IPS-NIHi7 (cell line): ENCODE results near the gene PXDN.
A peak's percentile ranks its signal among the peaks of the same experiment; 100 is the strongest.
"Not testable (repeated sequence)": the region's sequence is repeated elsewhere in the genome, so short reads cannot be mapped to it uniquely, and the experiment has no call there.

Experiments
- DNase-seq: peaks from one replicate; pipeline ENCODE4 v3.0.0; 2012; ENCODE audit warnings: mixed read lengths; ENCODE audit errors: extremely low spot score

PXDN gene, protein sequence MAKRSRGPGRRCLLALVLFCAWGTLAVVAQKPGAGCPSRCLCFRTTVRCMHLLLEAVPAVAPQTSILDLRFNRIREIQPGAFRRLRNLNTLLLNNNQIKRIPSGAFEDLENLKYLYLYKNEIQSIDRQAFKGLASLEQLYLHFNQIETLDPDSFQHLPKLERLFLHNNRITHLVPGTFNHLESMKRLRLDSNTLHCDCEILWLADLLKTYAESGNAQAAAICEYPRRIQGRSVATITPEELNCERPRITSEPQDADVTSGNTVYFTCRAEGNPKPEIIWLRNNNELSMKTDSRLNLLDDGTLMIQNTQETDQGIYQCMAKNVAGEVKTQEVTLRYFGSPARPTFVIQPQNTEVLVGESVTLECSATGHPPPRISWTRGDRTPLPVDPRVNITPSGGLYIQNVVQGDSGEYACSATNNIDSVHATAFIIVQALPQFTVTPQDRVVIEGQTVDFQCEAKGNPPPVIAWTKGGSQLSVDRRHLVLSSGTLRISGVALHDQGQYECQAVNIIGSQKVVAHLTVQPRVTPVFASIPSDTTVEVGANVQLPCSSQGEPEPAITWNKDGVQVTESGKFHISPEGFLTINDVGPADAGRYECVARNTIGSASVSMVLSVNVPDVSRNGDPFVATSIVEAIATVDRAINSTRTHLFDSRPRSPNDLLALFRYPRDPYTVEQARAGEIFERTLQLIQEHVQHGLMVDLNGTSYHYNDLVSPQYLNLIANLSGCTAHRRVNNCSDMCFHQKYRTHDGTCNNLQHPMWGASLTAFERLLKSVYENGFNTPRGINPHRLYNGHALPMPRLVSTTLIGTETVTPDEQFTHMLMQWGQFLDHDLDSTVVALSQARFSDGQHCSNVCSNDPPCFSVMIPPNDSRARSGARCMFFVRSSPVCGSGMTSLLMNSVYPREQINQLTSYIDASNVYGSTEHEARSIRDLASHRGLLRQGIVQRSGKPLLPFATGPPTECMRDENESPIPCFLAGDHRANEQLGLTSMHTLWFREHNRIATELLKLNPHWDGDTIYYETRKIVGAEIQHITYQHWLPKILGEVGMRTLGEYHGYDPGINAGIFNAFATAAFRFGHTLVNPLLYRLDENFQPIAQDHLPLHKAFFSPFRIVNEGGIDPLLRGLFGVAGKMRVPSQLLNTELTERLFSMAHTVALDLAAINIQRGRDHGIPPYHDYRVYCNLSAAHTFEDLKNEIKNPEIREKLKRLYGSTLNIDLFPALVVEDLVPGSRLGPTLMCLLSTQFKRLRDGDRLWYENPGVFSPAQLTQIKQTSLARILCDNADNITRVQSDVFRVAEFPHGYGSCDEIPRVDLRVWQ (N-terminal part only)

GRCh38 chr2:1744446-1745170 lies at the start of gene PXDN:
PXDN (minus strand) TSS chr2:1744515; CDS start chr2:1744455, 60 bp downstream.
- DNase-seq, result peak; percentile 72

GRCh38 chr2:1793868-1794445 lies 49.6 kb upstream of the PXDN start:
- no peak for DNase-seq

GRCh38 chr2:1793001-1793867 lies 48.9 kb upstream of the PXDN start:
- no peak for DNase-seq

- no peak for DNase-seq
Measured at GRCh38 chr2:1791685-1792435, 47.5 kb upstream of the PXDN start.

DNA sequence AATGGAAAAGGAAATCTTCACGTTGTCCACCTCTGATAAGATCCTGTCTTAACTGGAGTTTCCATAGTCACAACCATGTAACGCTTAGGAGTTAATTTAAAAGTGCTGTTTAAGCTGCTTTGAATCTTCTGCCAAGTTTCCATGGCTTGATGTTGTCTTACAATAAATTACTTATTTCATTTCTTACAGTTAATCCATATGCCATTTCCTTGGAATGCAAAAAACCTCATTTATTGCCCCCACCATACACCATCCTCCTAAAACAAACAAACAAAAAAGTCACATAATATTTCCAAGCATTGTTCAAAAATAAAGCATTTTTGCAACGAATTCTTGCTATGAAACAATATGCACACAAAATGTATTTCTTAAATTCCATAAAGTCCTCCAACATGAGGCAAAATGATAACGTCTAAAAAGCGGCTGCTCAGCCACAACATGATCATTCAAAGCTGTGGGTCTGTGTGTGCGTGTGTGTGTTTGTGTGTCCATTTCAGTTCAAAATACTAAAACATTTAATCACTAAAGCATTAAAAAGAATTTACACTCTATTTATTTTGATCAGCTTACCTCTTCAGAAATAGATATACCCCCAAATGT lies 46.8 kb upstream of the PXDN start:
- DNase-seq, result no peak

DNA sequence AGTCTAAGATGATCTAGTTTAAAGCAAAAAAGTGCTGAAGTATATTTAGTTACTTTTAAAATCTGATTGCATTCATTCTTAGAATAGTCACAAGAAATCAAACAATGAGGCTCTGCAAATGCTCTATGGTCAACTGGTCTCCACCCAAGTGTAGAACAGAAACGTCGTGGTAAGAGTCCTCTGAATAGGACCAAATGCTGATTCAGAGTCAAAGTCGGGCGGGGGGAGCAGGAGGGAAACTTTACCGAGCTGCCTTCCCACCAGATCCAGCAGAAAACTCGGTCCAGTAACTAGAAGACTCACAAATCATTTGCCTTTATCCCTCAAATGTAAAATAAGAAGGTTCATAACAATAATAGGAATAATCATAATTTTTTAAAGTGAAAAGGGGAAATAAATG lies 46.2 kb upstream of the PXDN start:
- no peak for DNase-seq

DNA sequence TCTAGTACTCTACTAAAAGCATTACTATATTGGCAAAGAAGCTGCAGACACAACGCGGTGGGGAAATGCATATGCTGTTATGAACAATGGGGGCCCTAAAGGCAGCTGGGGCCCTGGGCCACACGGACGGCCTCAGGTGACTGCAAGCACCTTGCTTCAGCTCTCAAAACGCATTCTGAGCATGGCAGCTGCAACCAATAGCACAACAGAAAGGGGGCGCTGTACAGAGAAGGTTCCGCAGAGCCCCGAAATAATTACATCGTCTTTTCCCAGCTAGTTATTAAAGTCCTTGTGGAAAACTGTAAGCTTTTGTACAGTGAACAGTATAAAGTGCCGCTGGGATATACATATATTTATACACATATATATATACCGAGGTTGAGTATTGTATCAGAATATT lies 45.3 kb upstream of the PXDN start:
- no peak for DNase-seq

DNA sequence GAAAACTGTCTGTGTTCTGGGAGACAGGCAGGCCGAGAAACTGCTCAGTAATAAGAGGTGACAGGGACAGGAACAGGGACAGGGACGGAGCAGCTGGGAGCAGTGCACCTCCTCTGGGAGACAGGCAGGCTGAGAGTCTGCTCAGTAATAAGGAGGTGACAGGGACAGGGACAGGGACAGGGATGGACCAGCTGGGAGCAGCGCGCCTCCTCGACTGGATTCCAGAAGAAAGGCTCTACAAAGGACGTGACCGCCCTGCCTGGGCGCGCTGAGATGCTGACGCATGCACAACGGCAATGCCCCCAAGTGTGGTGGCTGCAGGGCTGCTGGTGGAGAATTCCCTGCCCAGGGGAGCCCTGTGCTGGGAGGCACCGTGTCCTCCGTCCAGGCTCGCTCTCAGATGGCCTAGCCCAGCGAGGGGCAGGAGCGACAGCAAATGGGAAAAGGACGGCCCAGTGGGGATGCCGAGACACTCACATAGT lies 44.2 kb upstream of the PXDN start:
- DNase-seq, result no peak

DNA sequence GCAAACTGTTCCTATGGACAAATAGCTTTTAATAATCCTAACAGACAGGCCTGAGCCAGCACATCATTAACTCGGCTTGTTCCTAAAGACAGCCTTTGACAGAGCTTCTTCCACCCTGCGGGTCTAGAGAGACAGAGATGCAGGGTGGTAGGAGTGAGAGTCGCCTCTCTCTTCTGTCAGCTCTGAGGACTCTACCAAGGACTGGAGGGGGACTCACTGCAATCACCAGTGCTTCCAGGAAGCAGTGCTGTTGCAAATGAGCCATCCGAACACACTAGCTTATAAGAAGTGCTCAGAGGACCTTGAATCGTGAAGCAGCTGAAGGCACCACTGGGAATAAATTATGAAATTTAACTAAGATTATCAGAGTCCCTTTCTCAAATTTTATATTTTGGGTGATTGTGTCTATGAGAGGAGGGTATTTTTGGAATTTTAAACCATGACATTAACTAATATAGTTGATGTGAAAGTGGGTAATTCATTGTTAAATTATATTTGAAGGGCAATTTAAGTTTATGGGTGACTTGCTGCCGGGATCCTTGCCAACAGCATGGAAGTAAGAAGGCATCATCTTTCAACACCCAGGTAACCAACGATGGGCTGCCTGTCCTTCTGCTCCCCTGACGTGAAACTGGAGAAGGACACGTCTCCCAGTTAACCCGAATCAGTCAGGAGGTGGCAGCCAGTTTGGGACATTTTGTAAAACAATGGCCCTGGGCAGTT lies 43.6 kb upstream of the PXDN start:
- DNase-seq, result no peak

DNA sequence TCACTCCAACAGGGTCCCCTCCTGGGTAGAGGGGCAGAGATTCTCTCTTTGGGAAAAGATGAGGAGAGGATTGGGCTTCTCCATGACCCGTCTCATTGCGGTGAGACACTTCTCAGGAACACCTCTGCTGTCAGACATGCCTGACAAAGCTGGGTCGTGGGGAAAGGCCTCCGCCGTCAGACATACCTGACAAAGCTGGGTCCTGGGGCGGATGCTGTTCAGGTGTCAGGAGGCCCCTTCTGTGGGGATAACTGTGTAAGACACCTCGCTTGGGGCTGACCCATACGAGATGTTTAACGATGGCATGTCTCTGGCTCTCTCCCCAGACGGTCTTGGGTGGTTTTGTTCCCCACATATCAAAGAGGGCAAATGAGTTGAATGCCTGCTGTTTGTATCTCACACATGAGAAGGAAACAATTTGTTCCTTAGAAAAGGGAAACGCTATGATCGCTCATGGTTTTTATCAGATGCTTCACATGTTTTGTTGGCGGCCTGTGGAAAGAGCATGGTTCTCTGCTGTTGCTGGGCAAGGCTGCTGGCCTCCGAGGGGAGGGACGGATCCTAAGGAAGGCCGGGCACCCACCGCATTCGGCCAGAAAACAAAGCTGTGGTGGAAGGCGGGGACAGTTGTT lies 40.8 kb upstream of the PXDN start:
- DNase-seq, result no peak

DNA sequence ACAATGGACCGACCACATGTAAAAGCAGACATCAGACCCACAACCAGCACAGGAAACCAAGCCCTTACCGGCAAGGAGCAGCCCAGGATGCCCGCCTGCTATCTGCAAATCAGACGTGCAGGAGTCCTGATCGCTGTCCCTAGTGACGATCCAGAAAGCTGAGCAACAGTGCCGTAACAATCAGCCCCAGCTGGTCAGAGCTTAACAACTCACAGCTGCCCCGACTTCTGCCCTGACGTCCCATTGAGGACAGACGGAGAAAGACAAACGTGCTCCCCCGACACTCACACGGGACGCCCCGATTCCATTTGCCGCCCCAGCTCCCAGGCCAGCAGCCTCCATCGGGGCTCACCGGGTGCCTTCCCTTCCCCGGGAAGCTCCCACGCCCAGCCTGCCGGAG lies 39.8 kb upstream of the PXDN start:
- no peak for DNase-seq

GRCh38 chr2:1782514-1782913 lies 38.2 kb upstream of the PXDN start:
- DNase-seq, result no peak

GRCh38 chr2:1781291-1782080 lies 37.2 kb upstream of the PXDN start:
- no peak for DNase-seq

- no peak for DNase-seq
Measured at GRCh38 chr2:1780693-1781092, 36.4 kb upstream of the PXDN start.

- DNase-seq, result not testable (repeated sequence)
Measured at GRCh38 chr2:1780054-1780453, 35.7 kb upstream of the PXDN start.

DNA sequence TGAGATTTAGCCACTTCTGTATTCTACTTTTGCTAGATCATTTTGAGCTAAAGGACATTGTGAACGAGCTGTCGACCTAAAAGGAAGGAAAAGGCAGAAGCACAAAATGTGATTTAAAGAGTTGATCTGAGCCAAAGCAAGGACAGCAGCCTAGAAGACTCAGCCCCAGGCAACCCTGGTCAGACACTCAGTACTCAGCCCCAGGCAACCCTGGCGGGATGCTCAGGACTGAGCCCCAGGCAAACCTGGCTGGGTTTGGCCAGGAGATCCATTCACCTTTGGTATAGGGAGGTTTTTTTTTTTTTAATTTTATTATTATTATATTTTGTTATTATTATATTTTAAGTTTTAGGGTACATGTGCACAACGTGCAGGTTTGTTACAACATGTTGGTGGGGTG lies 34.3 kb upstream of the PXDN start:
- DNase-seq, result no peak

DNA sequence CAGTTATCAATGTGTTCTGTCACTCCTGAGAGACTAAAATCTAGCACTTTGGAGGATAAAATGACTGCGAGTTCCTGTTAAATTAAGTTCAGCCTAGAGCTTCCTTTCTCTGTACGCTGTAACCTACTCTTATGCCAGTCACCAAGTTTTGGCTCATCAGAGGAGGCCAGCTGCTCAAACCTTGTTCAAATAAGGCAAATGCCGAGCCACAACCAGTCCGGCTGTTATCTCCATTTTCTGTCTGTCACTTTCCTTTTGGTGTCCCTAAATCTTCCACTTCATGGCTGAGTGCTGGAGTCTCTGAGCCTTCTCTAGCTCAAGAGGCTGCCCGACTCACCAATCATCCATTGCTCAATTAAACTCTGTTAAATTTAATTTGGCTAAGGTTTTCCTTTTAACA lies 33.5 kb upstream of the PXDN start:
- DNase-seq, result no peak
